Tibial nerve (tissue), 4 donors: ENCODE results near the gene PLCB3.

ENCODE experiments used
- CTCF ChIP-seq, 5 experiments: fragments of 200-600 bp in 3 of 5; fragments of 450-650 bp in 2 of 5; sonication (generic) in 3 of 5; IDR thresholded peaks; one replicate each; pipeline ENCODE4 v1.5.1; 2016 to 2019; ENCODE audit warnings: antibody characterized with exemption in 5 of 5, mild to moderate bottlenecking in 3 of 5, moderate library complexity in 2 of 5
- EP300 ChIP-seq, 2 donors: sonication (generic); formaldehyde crosslinking; IDR thresholded peaks; one replicate each; pipeline ENCODE4 v1.6.1; 2017; ENCODE audit warnings: antibody characterized with exemption in 2 of 2, mild to moderate bottlenecking in 1 of 2
- POLR2A ChIP-seq, 2 donors: fragments of 450-650 bp; IDR thresholded peaks; one replicate each; pipeline ENCODE4 v1.6.1; 2017; ENCODE audit warnings: antibody characterized with exemption in 2 of 2, mild to moderate bottlenecking in 2 of 2, moderate library complexity in 2 of 2

DNA sequence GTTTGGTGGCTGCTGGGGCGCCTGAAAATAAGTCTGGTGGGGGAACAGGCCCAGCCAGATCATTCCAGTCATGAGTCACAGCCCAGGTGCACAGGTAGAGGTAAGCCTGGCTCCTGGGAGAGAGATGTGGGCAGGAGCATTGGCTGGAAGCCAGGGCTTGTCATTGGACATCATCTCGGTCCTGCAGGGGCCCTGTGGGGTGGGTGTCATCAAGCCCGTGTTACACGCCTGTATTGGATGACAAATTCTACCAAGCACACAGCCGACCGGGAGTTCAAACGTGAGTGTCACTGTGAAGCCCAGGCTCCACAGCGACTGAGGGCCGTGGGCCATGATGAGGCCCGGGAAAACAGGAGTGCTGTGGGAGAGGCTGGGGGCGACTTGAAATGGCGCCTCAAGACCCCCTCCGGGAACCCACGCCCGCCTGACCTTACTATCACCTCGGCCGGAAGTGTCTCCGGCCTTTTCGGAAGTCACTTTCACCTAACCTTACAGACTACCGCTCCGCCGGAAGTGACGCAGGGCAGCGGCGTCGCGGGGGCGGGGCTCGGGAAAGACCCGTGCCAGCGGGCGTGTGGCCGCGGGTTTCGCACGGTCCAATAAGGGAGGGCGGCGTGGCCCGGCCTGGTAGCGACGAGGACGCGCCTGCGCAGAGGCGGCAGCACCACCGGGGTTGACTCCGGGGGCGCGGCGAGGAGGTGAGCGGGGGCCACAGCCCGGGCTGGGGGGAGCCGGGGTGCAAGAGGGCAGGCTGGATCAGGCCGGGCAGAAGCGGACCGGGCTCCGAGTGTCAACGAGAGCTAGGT lies 10.7 kb upstream of the PLCB3 start, which contains the start of gene FKBP2:
- peak in 1 of 5 experiments; percentile 47 for TF ChIP-seq CTCF (IDR thresholded peaks at IDR 0.05)
- TF ChIP-seq POLR2A (IDR thresholded peaks at IDR 0.05) = peak; percentile 81 to 93
- peak; percentile 96 to 98 for TF ChIP-seq EP300 (IDR thresholded peaks at IDR 0.05)
